ENCODE results near the gene ZBTB40.

The ZBTB40 gene

GRCh38 chr1:22547818-22548462 lies 96.3 kb downstream of the ZBTB40 start:
- TF ChIP-seq Cebpa-rat (IDR thresholded peaks at IDR 0.05), result no peak
- Histone ChIP-seq H3K4me3 (no peak overlapping the region), H3K27ac (no peak overlapping the region), H3K9ac (no peak overlapping the region), H4K20me1 (no peaks in the 10 kb centered on the region), H3K36me3 (no peaks in the 10 kb centered on the region), H3K27me3 (peaks cover 34% of the 10 kb centered on the region), H3K9me3 (no peaks in the 10 kb centered on the region), H3K4me1 (no peaks in the 10 kb centered on the region; the same call in 1 of the 2 replicates), H3K4me2 (no peak overlapping the region)

GRCh38 chr1:22550021-22550420 lies 98.4 kb downstream of the ZBTB40 start:
- H3K4me3 ChIP-seq, result no peak overlapping the region
- H3K27me3 ChIP-seq, result peaks cover 34% of the 10 kb centered on the region
- no peak overlapping the region for H3K4me2 ChIP-seq
- H3K4me1 ChIP-seq, result no peaks in the 10 kb centered on the region
- no peaks in the 10 kb centered on the region for H3K36me3 ChIP-seq
- no peak overlapping the region for H3K27ac ChIP-seq
- no peak overlapping the region for H3K9ac ChIP-seq
- no peak for TF ChIP-seq Cebpa-rat (IDR thresholded peaks at IDR 0.05)
- H3K9me3 ChIP-seq, result no peaks in the 10 kb centered on the region
- no peaks in the 10 kb centered on the region for H4K20me1 ChIP-seq

DNA sequence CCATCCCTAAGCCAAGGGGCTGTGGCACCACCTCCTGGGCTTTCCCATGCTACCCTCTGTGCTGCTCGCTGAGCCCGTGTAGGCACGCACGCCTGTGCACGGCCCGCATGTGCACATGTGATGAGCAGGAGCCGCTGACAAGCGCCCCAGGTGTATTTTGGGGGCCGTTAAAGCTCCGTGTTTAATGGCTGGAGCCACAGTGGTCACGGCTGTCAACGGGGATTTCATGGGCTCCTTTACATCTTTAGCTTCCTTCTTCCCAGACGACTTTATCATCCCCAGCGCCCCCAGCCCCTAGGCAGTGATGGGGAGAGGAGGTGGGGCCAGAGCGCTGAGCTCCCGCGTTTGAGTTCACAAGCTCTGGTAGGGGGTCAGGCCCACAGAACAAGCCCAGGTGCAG lies 99.9 kb downstream of the ZBTB40 start:
- TF ChIP-seq Cebpa-rat (IDR thresholded peaks at IDR 0.05), result no peak
- H3K27ac ChIP-seq, result no peak overlapping the region
- peaks cover 22% of the 10 kb centered on the region for H3K27me3 ChIP-seq
- H3K9ac ChIP-seq, result no peak overlapping the region
- no peak overlapping the region for H3K4me3 ChIP-seq
- H3K4me2 ChIP-seq, result no peak overlapping the region
- no peaks in the 10 kb centered on the region for H4K20me1 ChIP-seq
- no peaks in the 10 kb centered on the region for H3K36me3 ChIP-seq
- no peaks in the 10 kb centered on the region for H3K4me1 ChIP-seq
- H3K9me3 ChIP-seq, result no peaks in the 10 kb centered on the region

DNA sequence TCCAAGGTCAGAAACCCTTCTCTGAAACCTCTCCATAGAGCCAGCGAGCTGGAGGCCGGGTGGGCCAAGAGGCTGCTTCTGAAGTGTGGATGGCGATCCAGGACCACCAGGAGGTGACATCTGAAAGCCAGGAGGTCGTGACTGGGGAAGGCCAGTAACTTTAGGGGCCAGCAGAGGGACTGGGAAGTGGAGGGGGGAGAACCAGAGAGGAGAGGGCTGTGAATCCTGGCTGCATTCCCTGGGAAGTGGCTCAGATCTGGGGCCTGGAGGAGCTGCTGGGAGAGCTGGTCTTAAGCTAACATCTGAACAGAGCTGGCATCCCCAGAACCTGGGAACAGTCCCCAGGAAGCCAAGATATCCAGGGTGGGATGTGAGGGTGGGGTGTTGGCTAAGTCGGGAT lies 100.4 kb downstream of the ZBTB40 start:
- peaks cover 18% of the 10 kb centered on the region for H3K27me3 ChIP-seq

GRCh38 chr1:22553104-22553880 lies 101.6 kb downstream of the ZBTB40 start:
- H4K20me1 ChIP-seq, result no peaks in the 10 kb centered on the region
- no peak for TF ChIP-seq Cebpa-rat (IDR thresholded peaks at IDR 0.05)
- H3K4me2 ChIP-seq, result no peak overlapping the region
- H3K9ac ChIP-seq, result no peak overlapping the region
- no peaks in the 10 kb centered on the region for H3K36me3 ChIP-seq
- no peaks in the 10 kb centered on the region for H3K4me1 ChIP-seq
- no peak overlapping the region for H3K27ac ChIP-seq
- H3K4me3 ChIP-seq, result no peak overlapping the region
- H3K9me3 ChIP-seq, result no peaks in the 10 kb centered on the region
- H3K27me3 ChIP-seq, result peaks cover 5% of the 10 kb centered on the region

More for the DNA sequence above, 100.4 kb downstream of the ZBTB40 start:
- Histone ChIP-seq H3K36me3 (no peaks in the 10 kb centered on the region), H3K4me2 (no peak overlapping the region), H3K9me3 (no peaks in the 10 kb centered on the region), H3K4me1 (no peaks in the 10 kb centered on the region), H4K20me1 (no peaks in the 10 kb centered on the region), H3K9ac (no peak overlapping the region), H3K27ac (no peak overlapping the region), H3K4me3 (no peak overlapping the region)
- no peak for TF ChIP-seq Cebpa-rat (IDR thresholded peaks at IDR 0.05)

DNA sequence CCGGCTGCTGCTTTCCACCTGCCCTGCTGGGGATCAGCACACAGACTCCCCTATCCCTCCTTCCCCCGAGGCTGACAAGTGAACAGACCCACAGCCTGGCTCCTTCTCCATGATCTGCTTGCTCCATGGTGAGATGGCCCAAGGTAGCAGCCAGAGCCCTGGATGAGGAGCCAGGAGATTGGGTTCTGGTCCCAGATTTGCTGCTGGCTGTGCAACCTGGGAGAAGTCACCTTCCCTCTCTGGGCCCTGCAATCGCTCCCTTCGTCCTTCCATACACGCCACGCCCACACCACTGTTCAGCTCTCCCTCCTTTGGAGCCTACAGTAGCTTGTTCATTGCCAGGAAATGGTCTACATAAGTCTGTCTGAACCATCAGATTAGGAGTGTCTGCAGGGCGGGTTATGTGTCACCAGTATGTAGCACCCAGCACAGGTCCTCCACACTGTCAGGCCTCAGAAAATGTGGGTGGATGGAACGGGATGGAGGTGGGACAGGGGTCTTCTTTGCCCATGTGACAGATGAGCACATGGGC lies 102.4 kb downstream of the ZBTB40 start:
- Histone ChIP-seq H3K36me3 (no peaks in the 10 kb centered on the region), H3K9me3 (no peaks in the 10 kb centered on the region), H3K4me2 (no peak overlapping the region), H3K9ac (no peak overlapping the region), H4K20me1 (no peaks in the 10 kb centered on the region), H3K4me3 (no peak overlapping the region), H3K27ac (no peak overlapping the region), H3K4me1 (no peaks in the 10 kb centered on the region), H3K27me3 (no peaks in the 10 kb centered on the region)
- TF ChIP-seq Cebpa-rat (IDR thresholded peaks at IDR 0.05), result no peak

GRCh38 chr1:22555371-22555656 lies 103.7 kb downstream of the ZBTB40 start:
- Histone ChIP-seq H3K9me3 (no peaks in the 10 kb centered on the region), H3K27me3 (no peaks in the 10 kb centered on the region), H3K27ac (no peak overlapping the region), H3K4me3 (no peak overlapping the region), H3K4me1 (no peaks in the 10 kb centered on the region), H3K9ac (no peak overlapping the region), H4K20me1 (no peaks in the 10 kb centered on the region), H3K4me2 (no peak overlapping the region), H3K36me3 (no peaks in the 10 kb centered on the region)
- TF ChIP-seq Cebpa-rat (IDR thresholded peaks at IDR 0.05), result no peak

DNA sequence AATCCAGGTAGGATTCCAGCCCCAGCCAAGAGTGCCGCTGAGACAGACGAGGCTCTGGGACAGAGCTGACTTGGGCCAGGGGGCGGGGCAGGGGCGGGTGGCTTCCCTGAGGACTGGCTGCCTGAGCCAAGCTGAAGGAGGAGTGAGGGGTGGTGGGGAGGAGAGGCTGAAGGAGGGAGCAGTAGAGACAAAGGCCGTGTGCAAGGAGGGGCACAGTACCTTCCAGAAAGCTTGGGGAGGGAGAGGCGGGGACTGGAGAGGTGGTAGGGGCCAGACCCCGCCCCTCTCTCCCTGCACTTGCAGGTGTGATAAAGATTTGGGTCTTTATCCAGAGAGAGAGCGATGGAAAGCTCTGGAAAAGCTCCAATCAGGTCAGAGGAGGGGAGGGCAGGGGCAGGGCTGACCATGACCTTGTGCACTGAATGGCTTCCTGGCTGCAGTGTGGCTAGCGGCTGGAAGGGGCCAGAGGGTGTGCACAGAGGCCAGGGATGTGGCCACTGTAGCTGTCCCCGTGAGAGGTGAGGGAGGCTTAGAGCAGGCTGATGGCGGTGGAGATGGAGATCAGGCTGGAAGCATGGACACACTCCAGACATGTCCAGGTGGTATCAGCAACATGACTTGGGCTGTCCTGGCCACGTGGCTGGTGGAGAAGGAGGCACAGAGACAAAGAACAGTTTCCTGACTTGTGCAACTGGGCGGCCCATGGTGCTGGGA lies 104.9 kb downstream of the ZBTB40 start:
- no peak overlapping the region for H3K27ac ChIP-seq
- peaks cover 5% of the 10 kb centered on the region; the same call in 1 of the 2 replicates for H3K27me3 ChIP-seq
- H4K20me1 ChIP-seq, result peaks cover 7% of the 10 kb centered on the region; the same call in 1 of the 2 replicates
- no peak overlapping the region for H3K4me2 ChIP-seq
- no peak for TF ChIP-seq Cebpa-rat (IDR thresholded peaks at IDR 0.05)
- H3K4me3 ChIP-seq, result no peak overlapping the region
- no peaks in the 10 kb centered on the region for H3K9me3 ChIP-seq
- H3K36me3 ChIP-seq, result no peaks in the 10 kb centered on the region
- H3K9ac ChIP-seq, result no peak overlapping the region
- no peaks in the 10 kb centered on the region for H3K4me1 ChIP-seq

DNA sequence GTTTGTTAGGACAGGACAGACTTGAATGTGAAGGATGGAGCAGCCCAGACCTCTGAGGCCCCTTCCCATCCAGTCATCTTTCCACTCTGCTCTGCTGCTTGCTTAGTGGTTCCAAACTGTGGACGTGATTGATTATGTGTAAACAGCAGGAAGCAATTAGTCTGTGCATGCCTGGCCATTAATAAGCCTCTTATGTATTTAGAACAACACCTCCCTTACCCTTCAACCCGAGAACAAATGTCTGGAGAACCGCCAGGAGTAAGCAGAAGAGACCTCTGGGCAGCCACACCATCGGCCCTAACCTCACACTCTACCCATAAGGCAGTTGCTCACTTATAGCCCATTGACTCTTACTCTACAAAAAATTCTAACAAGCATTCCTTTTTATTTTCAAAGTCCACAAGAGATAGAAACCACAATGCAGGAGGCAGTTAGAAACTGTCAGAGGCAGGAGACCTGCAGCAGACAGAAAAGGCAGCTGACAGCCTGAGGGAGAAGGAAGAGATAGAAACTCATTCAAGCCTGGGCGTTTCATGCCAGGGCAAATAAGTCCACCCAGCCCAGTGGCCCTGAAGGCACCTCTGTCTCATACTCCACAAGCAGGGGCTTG lies 105.8 kb downstream of the ZBTB40 start:
- Histone ChIP-seq H3K36me3 (no peaks in the 10 kb centered on the region), H3K27me3 (peaks cover 12% of the 10 kb centered on the region), H4K20me1 (peaks cover 7% of the 10 kb centered on the region; the same call in 1 of the 2 replicates), H3K4me2 (no peak overlapping the region), H3K27ac (no peak overlapping the region), H3K9ac (no peak overlapping the region), H3K4me3 (no peak overlapping the region), H3K4me1 (no peaks in the 10 kb centered on the region), H3K9me3 (no peaks in the 10 kb centered on the region)
- no peak for TF ChIP-seq Cebpa-rat (IDR thresholded peaks at IDR 0.05)
